BE2C (cell line): ENCODE results near the gene POC5.

ENCODE experiments used
- DNase-seq: peaks from one replicate; pipeline ENCODE4 v3.0.0-alpha.2; 2020
- H3K27me3 ChIP-seq: fragments of 250-450 bp; sonication (Bioruptor Pico); 2 replicates; pipeline ENCODE4 v1.5.1; 2020; ENCODE audit warnings: mild to moderate bottlenecking
- H3K36me3 ChIP-seq: fragments of 250-450 bp; sonication (Bioruptor Pico); 2 replicates; pipeline ENCODE4 v1.5.1; 2020; ENCODE audit warnings: mild to moderate bottlenecking
- H3K4me1 ChIP-seq: fragments of 250-450 bp; sonication (Bioruptor Pico); 2 replicates; pipeline ENCODE4 v1.5.1; 2020
- H3K4me3 ChIP-seq: 2 replicates; pipeline ENCODE4 v1.5.1; 2011; ENCODE audit warnings: low read depth, low read length
- H3K9me3 ChIP-seq: fragments of 250-450 bp; sonication (Bioruptor Pico); 2 replicates; pipeline ENCODE4 v1.5.1; 2020
- CTCF ChIP-seq: IDR thresholded peaks from 2 replicates; pipeline ENCODE4 v1.5.1; 2012; ENCODE audit warnings: mild to moderate bottlenecking, low read depth, low read length

The POC5 gene

GRCh38 chr5:75677607-75678006, 39.6 kb downstream of the POC5 start:
- DNase-seq: no peak
- H3K4me1 ChIP-seq: peaks cover 29% of the 10 kb centered on the region
- no peak overlapping the region; the same call in 1 of the 2 replicates for H3K4me3 ChIP-seq
- H3K36me3 ChIP-seq: peaks cover 29% of the 10 kb centered on the region
- no peaks in the 10 kb centered on the region for H3K9me3 ChIP-seq
- TF ChIP-seq CTCF: no peak
- no peaks in the 10 kb centered on the region for H3K27me3 ChIP-seq

- DNase-seq: peak; percentile 32
- TF ChIP-seq CTCF: no peak
- Histone ChIP-seq H3K27me3 (no peaks in the 10 kb centered on the region), H3K36me3 (peaks cover 31% of the 10 kb centered on the region), H3K9me3 (no peaks in the 10 kb centered on the region), H3K4me3 (no peak overlapping the region), H3K4me1 (peaks cover 25% of the 10 kb centered on the region)
Observed at GRCh38 chr5:75675783-75676182, 41.5 kb downstream of the POC5 start.

- Histone ChIP-seq H3K27me3 (no peaks in the 10 kb centered on the region), H3K4me1 (peaks cover 29% of the 10 kb centered on the region), H3K4me3 (no peak overlapping the region), H3K36me3 (peaks cover 31% of the 10 kb centered on the region), H3K9me3 (no peaks in the 10 kb centered on the region)
- no peak for DNase-seq
- TF ChIP-seq CTCF: no peak
Observed at GRCh38 chr5:75672616-75673015, 44.6 kb downstream of the POC5 start.

- DNase-seq: no peak
- no peak overlapping the region for H3K4me3 ChIP-seq
- H3K4me1 ChIP-seq: peaks cover 41% of the 10 kb centered on the region
- H3K27me3 ChIP-seq: no peaks in the 10 kb centered on the region
- peaks cover 28% of the 10 kb centered on the region for H3K36me3 ChIP-seq
- no peaks in the 10 kb centered on the region for H3K9me3 ChIP-seq
- TF ChIP-seq CTCF: no peak
Observed at GRCh38 chr5:75671506-75671905, 45.7 kb downstream of the POC5 start.

- Histone ChIP-seq H3K27me3 (no peaks in the 10 kb centered on the region), H3K4me3 (no peak overlapping the region), H3K36me3 (peaks cover 28% of the 10 kb centered on the region), H3K9me3 (no peaks in the 10 kb centered on the region), H3K4me1 (peaks cover 44% of the 10 kb centered on the region)
- no peak for TF ChIP-seq CTCF
- no peak for DNase-seq
Observed at GRCh38 chr5:75670577-75670976, 46.7 kb downstream of the POC5 start.

DNA sequence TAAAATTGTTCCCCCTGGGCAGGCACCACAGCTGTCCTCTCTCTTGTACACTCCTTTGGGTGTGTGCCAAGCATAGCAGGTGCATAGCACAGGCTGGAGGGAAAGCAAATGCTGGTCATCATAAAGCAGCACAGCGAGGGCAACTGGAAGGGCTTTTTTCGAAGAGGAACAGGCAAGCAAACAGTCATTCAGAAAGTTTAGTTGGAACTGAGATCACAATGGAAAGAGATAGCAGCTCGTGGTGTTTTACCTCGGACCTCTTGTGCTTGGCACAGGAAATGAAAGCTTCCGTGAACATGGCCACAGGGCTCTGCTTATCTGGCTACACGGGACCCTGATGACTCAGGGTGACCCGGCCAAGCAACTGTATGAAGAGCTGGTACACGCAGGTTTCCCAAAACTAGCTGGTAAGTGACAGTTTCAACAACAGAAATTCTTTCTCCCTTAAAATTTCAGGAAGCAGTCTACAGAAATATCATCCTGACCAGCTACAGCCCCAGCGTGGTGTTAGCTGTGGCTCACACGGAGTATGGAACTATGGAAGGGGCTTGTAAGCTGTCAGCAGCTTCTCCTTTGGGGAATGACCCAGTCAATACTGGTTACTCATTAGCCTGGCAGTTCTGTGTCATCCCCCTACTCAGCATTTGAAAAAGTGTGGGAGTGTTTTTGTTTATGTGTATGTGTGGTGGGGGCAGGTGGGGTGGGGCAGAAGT, 48.1 kb downstream of the POC5 start:
- DNase-seq: peak; percentile 76
- no peak for TF ChIP-seq CTCF
- peaks cover 49% of the 10 kb centered on the region for H3K4me1 ChIP-seq
- H3K4me3 ChIP-seq: peak overlapping the region; percentile 46
- H3K27me3 ChIP-seq: no peaks in the 10 kb centered on the region
- H3K9me3 ChIP-seq: no peaks in the 10 kb centered on the region
- peaks cover 17% of the 10 kb centered on the region for H3K36me3 ChIP-seq
